H1 (cell line): ENCODE measurements around the gene CCNC. TPM values are rescaled to one million over a fixed set of nuclear protein-coding genes. Genes with fewer than 3 reads are reported as not detected.

ENCODE experiments used
- CTCF ChIA-PET: fragments of 300-600 bp; sonication (Branson Sonifier 250); formaldehyde crosslinking; loops from one replicate; lab custom pipeline; 2021; ENCODE audit not compliant: partially characterized antibody; lab: Charles Lee
- POLR2A ChIA-PET: fragments of 300-600 bp; sonication (Branson Sonifier 250); formaldehyde crosslinking; loops from one replicate; lab custom pipeline; 2021; ENCODE audit warnings: inconsistent platforms; ENCODE audit not compliant: partially characterized antibody; lab: Charles Lee
- DNase-seq, 2 experiments: peaks; one replicate each; pipeline versions ENCODE4 v3.0.0 to v3.0.0-alpha.2; 2010 to 2022; ENCODE audit warnings: low spot score in 2 of 2, low read depth in 1 of 2, mixed read lengths in 1 of 2
- FAIRE-seq: peaks from 2 replicates; lab custom pipeline; 2011; peaks lifted over from hg19 to GRCh38; lab: Jason Lieb, UNC
- H2AFZ ChIP-seq: 2 replicates; pipeline ENCODE4 v1.8.1; 2012; ENCODE audit warnings: low read length, inconsistent platforms
- H2AK5ac ChIP-seq: 2 replicates; pipeline ENCODE4 v1.6.1; 2013; ENCODE audit warnings: low read depth, low read length
- H2BK120ac ChIP-seq: replicated peaks from 2 replicates; pipeline ENCODE3; 2013; ENCODE audit warnings: low read depth, low read length, inconsistent platforms
- H2BK12ac ChIP-seq: 2 replicates; pipeline ENCODE4 v1.6.1; 2013; ENCODE audit warnings: low read depth, low read length
- H2BK15ac ChIP-seq: 2 replicates; pipeline ENCODE4 v1.6.1; 2013; ENCODE audit warnings: low read length
- H2BK20ac ChIP-seq: 2 replicates; pipeline ENCODE4 v1.6.1; 2013; ENCODE audit warnings: low read length
- H2BK5ac ChIP-seq: 2 replicates; pipeline ENCODE4 v1.6.1; 2013; ENCODE audit warnings: low read depth, low read length
- H3K14ac ChIP-seq: 2 replicates; pipeline ENCODE4 v1.6.1; 2013; ENCODE audit warnings: inconsistent platforms; ENCODE audit not compliant: insufficient read length
- H3K18ac ChIP-seq: 2 replicates; pipeline ENCODE4 v1.6.1; 2013; ENCODE audit warnings: low read length; ENCODE audit errors: extremely low read depth
- H3K23ac ChIP-seq: 2 replicates; pipeline ENCODE4 v1.6.1; 2013; ENCODE audit warnings: inconsistent platforms; ENCODE audit not compliant: insufficient read length
- H3K23me2 ChIP-seq: 2 replicates; pipeline ENCODE4 v1.6.1; 2013; ENCODE audit warnings: low read depth, low read length
- H3K27ac ChIP-seq: 2 replicates; pipeline ENCODE4 v1.6.1; 2011; ENCODE audit warnings: low read depth, low read length, inconsistent platforms
- H3K27me3 ChIP-seq, 4 experiments: replicated peaks in 1 of 4; 1 replicate in 1 of 4; 2 replicates in 3 of 4; pipeline versions ENCODE4 v1.6.1 to v1.8.1; 2011 to 2013; ENCODE audit warnings: low read length in 3 of 4, mild to moderate bottlenecking in 3 of 4, inconsistent platforms in 2 of 4, mixed read lengths in 2 of 4, moderate library complexity in 1 of 4; ENCODE audit not compliant: control insufficient read depth in 3 of 4, insufficient read depth in 3 of 4; ENCODE audit errors: extremely low read depth in 1 of 4
- H3K36me3 ChIP-seq, 4 experiments: 2 replicates each; pipeline versions ENCODE4 v1.6.1 to v1.8.1; 2011 to 2013; ENCODE audit warnings: mild to moderate bottlenecking in 4 of 4, low read length in 3 of 4, moderate library complexity in 2 of 4, control low read depth in 1 of 4, inconsistent platforms in 1 of 4; ENCODE audit not compliant: insufficient read depth in 4 of 4, control insufficient read depth in 2 of 4
- H3K4ac ChIP-seq: replicated peaks from 2 replicates; pipeline ENCODE3; 2013; ENCODE audit warnings: low read length, low read depth, mixed read lengths, inconsistent platforms; ENCODE audit not compliant: insufficient read length
- H3K4me1 ChIP-seq, 4 experiments: replicated peaks in 1 of 4; 1 replicate in 1 of 4; 2 replicates in 3 of 4; pipeline versions ENCODE4 v1.6.1 to v1.8.1; 2011 to 2013; ENCODE audit warnings: low read length in 3 of 4, inconsistent platforms in 2 of 4, mixed read lengths in 1 of 4; ENCODE audit not compliant: insufficient read depth in 4 of 4, control insufficient read depth in 3 of 4
- H3K4me2 ChIP-seq, 2 experiments: 2 replicates each; pipeline versions ENCODE4 v1.6.1 to v1.8.1; 2011 to 2013; ENCODE audit warnings: low read depth in 2 of 2, low read length in 2 of 2, control low read depth in 1 of 2, inconsistent platforms in 1 of 2, mild to moderate bottlenecking in 1 of 2; ENCODE audit not compliant: insufficient read depth in 1 of 2
- H3K4me3 ChIP-seq, 4 experiments: fragments of 200-600, 300-600 bp in 1 of 4; sonication (generic), shearing (Covaris generic), sonication (Bioruptor Twin) in 1 of 4; 2 replicates each; pipeline versions ENCODE4 v1.5.1 to v1.8.1; 2011 to 2016; ENCODE audit warnings: low read length in 4 of 4, low read depth in 3 of 4, control low read depth in 2 of 4, inconsistent platforms in 2 of 4, mild to moderate bottlenecking in 2 of 4, mixed read lengths in 1 of 4, moderate library complexity in 1 of 4; ENCODE audit not compliant: insufficient read depth in 2 of 4; ENCODE audit errors: extremely low read depth in 1 of 4
- H3K56ac ChIP-seq: replicated peaks from 2 replicates; pipeline ENCODE3; 2013; ENCODE audit warnings: low read depth, mild to moderate bottlenecking, mixed read lengths, low read length, inconsistent platforms; ENCODE audit not compliant: insufficient read length
- H3K79me1 ChIP-seq: 2 replicates; pipeline ENCODE4 v1.6.1; 2013; ENCODE audit warnings: low read depth, low read length, control low read depth
- H3K79me2 ChIP-seq, 2 experiments: 2 replicates each; pipeline versions ENCODE4 v1.6.1 to v1.8.1; 2012 to 2013; ENCODE audit warnings: low read length in 2 of 2, mild to moderate bottlenecking in 2 of 2, inconsistent platforms in 1 of 2; ENCODE audit not compliant: insufficient read depth in 2 of 2, control insufficient read depth in 1 of 2
- H3K9ac ChIP-seq, 4 experiments: replicated peaks in 1 of 4; 1 replicate in 1 of 4; 2 replicates in 3 of 4; pipeline versions ENCODE4 v1.6.1 to v1.8.1; 2011 to 2013; ENCODE audit warnings: low read depth in 3 of 4, low read length in 3 of 4, control low read depth in 2 of 4, mild to moderate bottlenecking in 2 of 4, moderate library complexity in 2 of 4, inconsistent platforms in 1 of 4; ENCODE audit errors: extremely low read depth in 1 of 4
- H3K9me3 ChIP-seq, 2 experiments: 2 replicates each; pipeline versions ENCODE4 v1.6.1 to v1.8.1; 2012 to 2013; ENCODE audit warnings: mild to moderate bottlenecking in 2 of 2, moderate library complexity in 2 of 2, control low read depth in 1 of 2, inconsistent platforms in 1 of 2, low read depth in 1 of 2, low read length in 1 of 2, mixed read lengths in 1 of 2; ENCODE audit not compliant: insufficient read depth in 2 of 2
- H4K20me1 ChIP-seq, 2 experiments: replicated peaks in 1 of 2; 2 replicates each; pipeline versions ENCODE3 to v1.8.1; 2011 to 2013; ENCODE audit warnings: inconsistent platforms in 2 of 2, low read length in 2 of 2, mild to moderate bottlenecking in 1 of 2; ENCODE audit not compliant: insufficient read depth in 2 of 2, control insufficient read depth in 1 of 2
- H4K5ac ChIP-seq: 2 replicates; pipeline ENCODE4 v1.6.1; 2013; ENCODE audit warnings: low read length, low read depth, mixed read lengths, inconsistent platforms; ENCODE audit not compliant: insufficient read length
- H4K8ac ChIP-seq: 2 replicates; pipeline ENCODE4 v1.8.0; 2013; ENCODE audit warnings: mild to moderate bottlenecking, moderate library complexity, low read length, inconsistent platforms; ENCODE audit not compliant: insufficient read depth; ENCODE audit errors: extremely low read depth
- H4K91ac ChIP-seq: replicated peaks from 2 replicates; pipeline ENCODE3; 2013; ENCODE audit warnings: low read length, mixed read lengths, inconsistent platforms; ENCODE audit not compliant: insufficient read length
- CTBP2 ChIP-seq: IDR thresholded peaks from 2 replicates; pipeline ENCODE4 v1.7.0; 2011; ENCODE audit warnings: borderline replicate concordance, mild to moderate bottlenecking, moderate library complexity, mixed read lengths, low read length; ENCODE audit not compliant: insufficient read depth, insufficient read length
- EGR1 ChIP-seq: IDR thresholded peaks from 2 replicates; pipeline ENCODE4 v1.6.1; 2011; ENCODE audit warnings: low read depth, low read length, borderline replicate concordance
- EZH2 ChIP-seq: fragments of 200-600 bp; sonication (generic); IDR thresholded peaks from 2 replicates; pipeline ENCODE4 v1.7.1; 2012; ENCODE audit warnings: low read depth, mild to moderate bottlenecking, moderate library complexity, low read length, inconsistent platforms; ENCODE audit not compliant: severe bottlenecking
- MAFK ChIP-seq: IDR thresholded peaks from 2 replicates; pipeline ENCODE4 v1.6.1; 2012; ENCODE audit warnings: low read depth, mild to moderate bottlenecking, improper control_type of control experiment, low read length
- MAX ChIP-seq: IDR thresholded peaks from 2 replicates; pipeline ENCODE4 v1.6.1; 2012; ENCODE audit warnings: inconsistent platforms
- NRF1 ChIP-seq: IDR thresholded peaks from 2 replicates; pipeline ENCODE4 v1.6.1; 2011; ENCODE audit warnings: mild to moderate bottlenecking, low read depth, low read length, improper control_type of control experiment
- POLR2A ChIP-seq, 2 experiments: IDR thresholded peaks; 1 replicate in 1 of 2; 2 replicates in 1 of 2; pipeline ENCODE4 v1.6.1; 2011; ENCODE audit warnings: low read depth in 2 of 2, low read length in 2 of 2, mild to moderate bottlenecking in 2 of 2; ENCODE audit errors: control extremely low read depth in 1 of 2
- POU5F1 ChIP-seq: IDR thresholded peaks from 2 replicates; pipeline ENCODE4 v1.6.1; 2011; ENCODE audit warnings: low read depth, mild to moderate bottlenecking, low read length, moderate library complexity
- RNF2 ChIP-seq: fragments of 200-900, 300-1000 bp; sonication (generic); IDR thresholded peaks from 2 replicates; pipeline ENCODE4 v1.7.1; 2016; ENCODE audit warnings: borderline replicate concordance, low read depth, mild to moderate bottlenecking, antibody characterized with exemption, low read length; ENCODE audit not compliant: poor library complexity, severe bottlenecking; ENCODE audit errors: missing control alignments
- SIX5 ChIP-seq: IDR thresholded peaks from 2 replicates; pipeline ENCODE4 v1.6.1; 2011; ENCODE audit warnings: mild to moderate bottlenecking, low read depth, low read length
- SUZ12 ChIP-seq: fragments of 200-600 bp; sonication (generic); IDR thresholded peaks from 2 replicates; pipeline ENCODE4 v1.6.1; 2012; ENCODE audit warnings: mild to moderate bottlenecking, inconsistent platforms, low read length, moderate library complexity, mixed read lengths
- TEAD4 ChIP-seq: IDR thresholded peaks from 2 replicates; pipeline ENCODE4 v1.6.1; 2012; ENCODE audit warnings: low read depth, low read length, inconsistent platforms, mixed read lengths
- WGBS, 2 experiments: shearing (Covaris generic) in 1 of 2; methylation state at CpG; one replicate each; pipeline versions ENCODE4 v1.1.6 to v1.1.7; 2013 to 2015; ENCODE audit warnings: low lambda C conversion rate in 2 of 2, mixed read lengths in 2 of 2, inconsistent platforms in 1 of 2, low coverage in 1 of 2, missing lambda C conversion rate in 1 of 2; ENCODE audit not compliant: insufficient replicate concordance in 2 of 2, insufficient coverage in 1 of 2, insufficient read length in 1 of 2; ENCODE audit errors: extremely low coverage in 1 of 2, missing lambda C conversion rate in 1 of 2; 5-methylcytosine and 5-hydroxymethylcytosine counted together
- polyA plus RNA-seq, 7 experiments: library from polyadenylated mRNA; depleted of rRNA in 3 of 7; stranded (reverse) in 5 of 7; unstranded in 2 of 7; fragments of >200 nt in 5 of 7; fragments of 200-250 nt in 2 of 7; gene quantifications; 1 replicate in 5 of 7; 2 replicates in 1 of 7; 4 replicates in 1 of 7; pipeline versions ENCODE4 v1.2.1 to v1.2.3, GENCODE V29; 2011 to 2013; ENCODE audit warnings: missing spikeins in 2 of 7, mixed read lengths in 2 of 7
- total RNA-seq: library from RNA; stranded (reverse); fragmentation: NEBNext Ultra II Directional; extraction: Animal tissue kit (Norgen Biotek cat#: 25700); gene quantifications from 2 replicates; pipeline ENCODE4 v1.2.1, GENCODE V29; 2021

The CCNC gene
- total and polyA plus RNA-seq, 2 of the 8 experiments (the other 6 are each of a cell fraction or from before 2014, with no cell fraction given), result 45.4 to 107 TPM

- peaks cover 18 to 32% of the 10 kb centered on the region in 2 experiments for H4K20me1 ChIP-seq
- ChIA-PET POLR2A (interaction anchor here (0.7 to 1.1 kb wide), 5 partner anchors 9 to 217 kb away, joined by 3 to 5 read pairs (median 3); no protein-coding TSS in a partner anchor), CTCF (interaction anchor here (0.6 to 2.9 kb wide), 22 partner anchors 9 to 849 kb away, joined by 3 to 22 read pairs (median 4); partner anchors contain the start of gene CCNC)
- TF ChIP-seq MAX, result no peak
- TF ChIP-seq SUZ12, result peak; percentile 91
- TF ChIP-seq TEAD4, result no peak
- TF ChIP-seq EZH2, result peak; percentile 68
- TF ChIP-seq RNF2, result peak; percentile 81
- no peak for TF ChIP-seq EGR1
- peak; percentile 17; the same call in 1 of the 2 replicates for TF ChIP-seq MAFK
- no peak for TF ChIP-seq NRF1
- no peak for TF ChIP-seq POLR2A (IDR thresholded peaks at IDR 0.05; ENCODE audit: control extremely low read depth in 1 of 2, low read depth in 2 of 2, low read length in 2 of 2)
- no peak for TF ChIP-seq POU5F1
- TF ChIP-seq CTBP2, result no peak
- no peak for TF ChIP-seq SIX5
Measured at GRCh38 chr6:99605074-99605734, 36.7 kb upstream of the CCNC start.

More at GRCh38 chr6:99605074-99605734, 36.7 kb upstream of the CCNC start:
- DNase-seq (peak in 1 of 2 experiments; percentile 68), FAIRE-seq (peak; percentile 36)
- no peaks in the 10 kb centered on the region; a peak in 1 of 8 replicates for H3K36me3 ChIP-seq
- no peaks in the 10 kb centered on the region for H3K9me3 ChIP-seq
- no peak overlapping the region for H3K56ac ChIP-seq
- H2BK120ac ChIP-seq, result no peak overlapping the region
- no peak overlapping the region for H2BK15ac ChIP-seq
- no peak overlapping the region for H2AFZ ChIP-seq
- H3K4me1 ChIP-seq, result peaks cover 0 to 28% (median 9%) of the 10 kb centered on the region in 4 experiments; a peak in 5 of 7 replicates
- H4K91ac ChIP-seq, result no peak overlapping the region
- no peak overlapping the region for H3K4me3 ChIP-seq
- H4K5ac ChIP-seq, result no peak overlapping the region
- no peak overlapping the region for H4K8ac ChIP-seq
- no peak overlapping the region for H3K4ac ChIP-seq
- H3K23ac ChIP-seq, result no peak overlapping the region
- H2BK12ac ChIP-seq, result no peak overlapping the region
- peaks cover 97 to 100% (median 99%) of the 10 kb centered on the region in 4 experiments for H3K27me3 ChIP-seq
- 12% methylated on average over 20 of the region's 20 CpGs; no CpG with 5 or more reads in 1 of the 2 experiments for WGBS, 2 experiments
- H2BK20ac ChIP-seq, result no peak overlapping the region
- H3K14ac ChIP-seq, result no peak overlapping the region
- peak overlapping the region; percentile 2 to 36; a peak in 2 of 4 replicates for H3K4me2 ChIP-seq
- H3K23me2 ChIP-seq, result no peaks in the 10 kb centered on the region; the same call in 1 of the 2 replicates
- H3K18ac ChIP-seq, result no peak overlapping the region
- no peak overlapping the region for H3K9ac ChIP-seq
- H2AK5ac ChIP-seq, result no peak overlapping the region
- H2BK5ac ChIP-seq, result no peak overlapping the region
- no peak overlapping the region for H3K27ac ChIP-seq
- no peaks in the 10 kb centered on the region for H3K79me2 ChIP-seq
- H3K79me1 ChIP-seq, result no peaks in the 10 kb centered on the region
